GM18520 (cell line): ENCODE measurements around the gene LRRK1.

Experiments used
- ATAC-seq: cut with Tn5 transposase; IDR thresholded peaks from one replicate; pipeline ENCODE4 v1.9.1; 2021; ENCODE audit not compliant: unreplicated experiment

The LRRK1 gene

GRCh38 chr15:101020451-101020850 lies 101.3 kb downstream of the LRRK1 start:
- no peak for ATAC-seq

DNA sequence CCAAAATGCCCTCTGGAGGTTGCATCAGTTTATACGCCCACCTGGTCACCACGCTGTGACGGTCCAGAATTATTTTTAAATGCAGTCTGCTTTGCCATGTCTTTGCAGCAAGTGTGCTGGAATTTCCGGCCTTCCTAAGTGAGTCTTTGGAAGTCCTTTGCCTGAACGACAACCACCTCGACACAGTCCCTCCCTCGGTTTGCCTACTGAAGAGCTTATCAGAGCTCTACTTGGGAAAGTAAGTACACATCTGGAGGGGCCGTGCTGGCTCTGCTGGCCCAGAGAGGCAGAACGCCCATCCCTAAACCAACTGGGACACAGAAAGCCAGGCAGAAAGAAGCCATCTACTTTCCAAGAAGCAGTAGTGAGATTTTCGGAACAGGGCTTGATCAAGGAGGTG lies 101.8 kb downstream of the LRRK1 start:
- no peak for ATAC-seq

GRCh38 chr15:101022306-101022705 lies 103.1 kb downstream of the LRRK1 start:
- no peak for ATAC-seq

GRCh38 chr15:101022876-101023275 lies 103.7 kb downstream of the LRRK1 start:
- no peak for ATAC-seq

- no peak for ATAC-seq
Measured at GRCh38 chr15:101023501-101024072, 104.4 kb downstream of the LRRK1 start.

DNA sequence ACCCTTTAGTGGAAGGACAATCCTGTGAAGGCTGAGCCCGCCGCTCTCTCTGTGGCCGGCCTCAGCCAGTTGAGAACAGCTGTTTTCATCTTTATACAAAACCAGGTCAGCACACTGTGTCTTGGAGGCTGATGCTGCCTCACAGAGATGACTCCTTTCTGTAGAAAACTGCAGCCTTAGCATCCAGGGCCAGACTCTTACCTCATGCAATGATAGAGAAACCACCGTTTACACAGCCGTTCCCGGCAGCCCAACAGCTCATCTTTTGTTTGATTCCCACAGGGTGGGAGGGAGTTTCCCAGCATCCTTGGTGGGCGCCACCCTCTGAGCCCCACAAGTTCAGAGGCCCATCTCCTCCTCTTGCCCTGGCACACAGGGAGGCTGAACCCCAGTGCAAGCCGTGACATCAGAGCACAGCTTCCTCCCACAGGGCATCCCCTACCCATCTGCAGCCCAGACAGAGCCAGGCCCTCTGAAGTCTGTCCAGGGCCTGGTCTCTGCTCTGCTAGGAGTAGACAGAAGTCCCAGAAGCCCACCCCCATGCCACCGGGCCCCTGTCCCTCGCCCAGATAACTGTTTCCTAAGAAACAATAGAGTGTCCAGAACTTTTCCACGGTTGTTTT lies 105.0 kb downstream of the LRRK1 start:
- no peak for ATAC-seq

- no peak for ATAC-seq
Measured at GRCh38 chr15:101024706-101025500, 105.7 kb downstream of the LRRK1 start.

DNA sequence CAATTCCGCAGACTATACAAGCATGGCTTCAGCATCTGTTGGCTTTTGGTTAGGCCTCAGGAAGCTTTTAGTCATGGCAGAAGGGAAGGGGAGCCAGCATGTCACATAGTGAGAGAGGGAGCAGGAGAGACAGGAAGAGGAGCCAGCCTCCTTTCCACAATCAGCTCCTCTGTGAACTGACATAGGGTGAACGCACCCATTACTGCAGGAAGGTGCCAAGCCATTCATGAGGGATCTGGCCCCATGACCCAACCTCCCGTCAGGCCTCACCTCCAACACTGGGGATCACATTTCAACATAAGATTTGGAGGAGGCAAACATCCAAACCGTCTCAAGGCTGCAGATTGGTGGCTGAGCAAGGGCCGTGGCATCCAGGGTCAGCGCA lies 106.3 kb downstream of the LRRK1 start:
- no peak for ATAC-seq

DNA sequence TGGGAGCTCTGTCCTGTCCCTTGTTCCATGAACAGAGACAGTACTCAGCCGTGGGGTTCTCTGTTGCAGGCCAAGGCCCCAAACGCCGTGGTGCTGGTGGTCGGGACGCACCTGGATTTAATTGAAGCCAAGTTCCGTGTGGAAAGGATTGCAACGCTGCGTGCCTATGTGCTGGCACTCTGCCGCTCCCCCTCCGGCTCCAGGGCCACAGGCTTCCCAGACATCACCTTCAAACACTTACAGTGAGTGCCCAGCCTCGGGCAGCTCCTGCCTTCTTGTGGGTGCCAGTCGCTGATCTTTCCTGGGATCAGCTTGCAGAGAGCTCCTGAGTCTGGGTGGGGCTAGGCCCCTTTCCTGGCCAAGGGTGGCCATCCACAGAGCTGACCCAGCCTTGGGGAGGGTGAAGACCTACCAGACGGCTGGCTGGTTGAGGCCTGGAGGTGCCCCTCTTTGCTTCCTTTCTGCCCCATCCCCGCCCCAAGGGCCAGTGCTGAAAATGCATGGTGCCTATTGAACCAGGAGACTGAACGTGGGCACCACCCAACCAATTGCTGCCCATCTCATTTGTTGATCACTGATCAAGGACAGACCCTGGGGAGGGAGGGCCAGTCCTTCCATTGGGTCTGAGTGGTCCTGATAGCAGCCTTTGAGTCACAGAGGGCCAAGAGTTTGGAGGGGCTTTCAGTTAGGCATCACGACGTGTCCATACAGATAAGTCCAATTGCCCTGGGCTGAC lies 106.9 kb downstream of the LRRK1 start:
- ATAC-seq: no peak

DNA sequence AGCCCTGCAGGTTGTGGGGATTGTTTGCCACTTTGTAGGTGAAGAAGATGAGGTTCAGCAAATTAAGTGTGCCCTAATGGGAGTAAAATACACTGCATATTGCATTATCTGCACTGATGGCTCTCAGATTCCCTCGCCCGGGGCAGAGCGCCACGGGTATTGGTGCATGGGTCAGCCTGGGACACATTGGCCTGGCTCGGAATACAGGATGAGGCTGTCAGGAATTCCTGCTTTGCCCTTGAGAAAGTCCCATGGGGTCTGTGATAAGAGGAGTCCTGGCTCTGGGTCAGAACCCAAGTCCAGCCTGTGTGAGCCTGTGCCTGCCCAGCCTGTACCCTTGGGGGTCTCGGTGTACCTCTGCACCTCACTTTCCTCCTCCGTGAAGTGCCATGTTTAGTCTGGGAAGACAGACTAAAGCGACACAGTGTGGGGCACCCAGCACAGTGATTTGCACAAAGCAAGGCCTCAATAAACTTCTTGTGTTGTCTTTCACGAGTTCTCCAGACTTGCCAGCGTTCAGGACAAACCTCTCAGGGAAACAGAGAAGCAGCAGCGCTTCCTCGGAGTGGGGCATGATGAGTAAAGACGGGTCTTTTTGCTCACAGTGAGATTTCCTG lies 107.6 kb downstream of the LRRK1 start:
- ATAC-seq: no peak

- no peak for ATAC-seq
Measured at GRCh38 chr15:101027273-101027901, 108.2 kb downstream of the LRRK1 start.

DNA sequence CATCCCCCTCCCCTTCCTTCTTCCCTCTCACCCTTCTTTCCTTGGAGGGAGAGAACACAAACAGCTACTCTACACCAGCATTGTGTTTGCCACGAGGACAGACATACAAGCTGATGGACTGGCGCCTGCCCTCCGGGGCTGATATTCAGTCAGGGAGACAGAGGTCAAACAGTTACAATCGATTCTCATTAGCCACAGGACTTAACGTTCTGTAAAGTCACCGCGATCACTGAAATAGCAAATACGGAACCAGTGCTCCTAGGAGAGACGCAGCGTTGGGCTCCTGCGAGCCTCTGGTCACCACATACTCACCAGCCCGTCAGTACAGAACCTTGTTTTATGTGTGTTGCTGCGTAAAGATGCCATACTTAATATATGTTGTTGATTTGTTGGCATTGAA lies 108.8 kb downstream of the LRRK1 start:
- no peak for ATAC-seq

DNA sequence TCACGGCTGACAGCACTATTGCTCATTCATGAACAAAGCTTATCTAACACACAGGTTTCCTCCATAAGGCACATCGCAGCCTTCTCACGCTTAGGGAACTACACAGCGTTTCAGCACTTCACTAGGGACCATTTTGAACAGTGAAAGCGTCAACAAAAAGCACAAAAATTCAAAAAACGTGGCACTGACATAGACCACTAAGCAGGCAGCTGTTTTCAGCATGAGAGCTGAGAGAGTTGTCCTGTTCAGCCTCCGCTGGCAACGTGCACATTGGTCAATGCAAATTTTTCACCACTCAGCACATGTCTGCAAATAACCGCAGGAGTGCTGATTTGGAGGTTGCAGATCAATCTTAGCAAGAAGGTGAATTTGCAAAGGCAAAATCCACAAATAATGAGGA lies 109.2 kb downstream of the LRRK1 start:
- ATAC-seq: no peak

DNA sequence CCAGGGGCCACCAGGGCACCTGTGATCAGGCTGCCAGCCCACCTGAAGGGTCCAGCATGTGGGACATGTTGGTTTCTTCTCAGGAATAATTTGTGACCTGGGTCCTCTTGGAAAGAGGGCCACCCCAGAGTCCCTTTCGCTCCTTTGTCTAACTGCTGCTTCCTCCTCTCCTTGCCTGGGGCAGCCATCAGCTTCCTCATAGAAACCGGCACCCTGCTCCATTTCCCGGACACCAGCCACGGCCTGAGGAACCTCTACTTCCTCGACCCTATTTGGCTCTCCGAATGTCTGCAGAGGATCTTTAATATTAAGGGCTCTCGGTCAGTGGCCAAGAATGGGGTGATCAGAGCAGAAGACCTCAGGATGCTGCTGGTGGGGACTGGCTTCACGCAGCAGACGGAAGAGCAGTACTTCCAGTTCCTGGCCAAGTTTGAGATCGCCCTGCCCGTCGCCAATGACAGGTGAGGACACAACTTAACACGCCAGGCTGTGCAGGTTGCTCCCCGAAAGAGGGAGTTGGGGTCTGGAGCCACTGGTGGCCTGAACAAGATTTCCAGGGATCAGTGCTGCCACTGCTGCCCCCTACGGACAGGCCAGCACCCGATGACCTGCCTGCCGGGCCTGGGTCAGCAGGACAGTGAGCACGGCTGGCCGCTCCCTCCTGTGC lies 109.7 kb downstream of the LRRK1 start:
- no peak for ATAC-seq

GRCh38 chr15:101029971-101030661 lies 111.0 kb downstream of the LRRK1 start:
- no peak for ATAC-seq

DNA sequence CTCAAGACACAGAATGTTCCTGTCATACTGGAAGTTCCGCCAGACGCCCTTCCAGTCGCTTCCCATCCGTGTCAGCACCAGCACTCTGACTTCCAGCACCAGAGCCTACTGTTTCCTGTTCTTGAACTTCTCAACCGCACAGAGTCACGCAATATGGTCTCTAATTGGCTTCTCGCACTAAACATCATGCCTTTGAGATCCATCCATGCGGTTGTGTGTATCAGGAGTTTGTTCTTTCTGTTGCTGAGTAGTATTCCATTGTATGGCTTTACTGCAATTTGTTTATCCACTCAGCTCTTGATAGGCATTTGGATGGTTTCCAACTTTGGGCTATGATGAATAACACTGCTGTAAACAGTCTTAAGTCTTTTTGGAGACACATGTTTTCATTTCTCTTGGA lies 112.1 kb downstream of the LRRK1 start:
- no peak for ATAC-seq

DNA sequence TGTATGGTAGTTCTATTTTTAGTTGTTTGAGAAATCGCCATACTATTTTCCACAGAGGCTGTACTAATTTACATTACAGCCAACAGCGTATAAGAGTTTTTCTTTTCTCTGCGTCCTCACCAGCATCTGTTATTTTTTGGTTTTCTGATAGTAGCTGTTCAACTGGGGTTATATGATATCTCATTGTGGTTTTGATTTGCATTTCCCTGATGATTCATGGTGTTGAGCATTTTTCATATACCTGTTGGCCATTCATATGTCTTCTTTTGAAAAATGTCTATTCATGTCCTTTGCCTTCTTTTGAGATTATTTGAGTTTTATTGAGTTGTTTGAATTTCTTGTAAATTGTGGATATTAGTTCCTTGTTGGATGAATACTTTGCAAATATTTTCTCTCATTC lies 114.6 kb downstream of the LRRK1 start:
- no peak for ATAC-seq

DNA sequence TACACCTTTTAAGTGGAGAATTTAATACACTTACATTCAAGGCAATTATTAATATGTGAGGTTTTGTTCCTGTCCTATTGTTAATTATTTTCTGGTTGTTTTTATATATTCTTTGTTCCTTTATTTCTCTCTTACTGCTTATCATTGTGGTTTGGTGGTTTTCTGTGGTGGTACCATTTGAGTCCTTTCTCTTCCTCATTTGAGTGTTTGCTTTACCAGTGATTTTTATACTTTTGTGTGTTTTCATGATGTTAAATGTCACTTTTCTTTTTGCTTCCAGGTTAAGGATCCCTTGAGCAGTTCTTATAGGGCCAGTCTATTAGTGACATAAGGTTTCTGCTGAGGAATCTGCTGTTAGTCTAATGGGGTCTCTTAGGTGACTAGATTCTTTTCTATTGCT lies 116.5 kb downstream of the LRRK1 start:
- ATAC-seq: no peak

- ATAC-seq: no peak
Measured at GRCh38 chr15:101036189-101036588, 117.0 kb downstream of the LRRK1 start.
